Inferior parietal cortex (tissue), 1 donor: ENCODE results near the gene SYNE1.
"Not testable (repeated sequence)": the region's sequence is repeated elsewhere in the genome, so short reads cannot be mapped to it uniquely, and the experiment has no call there.

Experiments
- DNase-seq: peaks from one replicate; pipeline ENCODE4 v3.0.0-alpha.2; 2016; ENCODE audit errors: extremely low spot score

The SYNE1 gene

DNA sequence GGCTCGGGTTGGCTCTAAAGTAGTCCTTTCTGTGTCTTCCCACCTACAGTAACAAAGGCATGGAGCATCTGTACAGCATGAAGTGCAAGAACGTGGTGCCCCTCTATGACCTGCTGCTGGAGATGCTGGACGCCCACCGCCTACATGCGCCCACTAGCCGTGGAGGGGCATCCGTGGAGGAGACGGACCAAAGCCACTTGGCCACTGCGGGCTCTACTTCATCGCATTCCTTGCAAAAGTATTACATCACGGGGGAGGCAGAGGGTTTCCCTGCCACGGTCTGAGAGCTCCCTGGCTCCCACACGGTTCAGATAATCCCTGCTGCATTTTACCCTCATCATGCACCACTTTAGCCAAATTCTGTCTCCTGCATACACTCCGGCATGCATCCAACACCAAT, 538.5 kb downstream of the SYNE1 start:
- no peak for DNase-seq

DNA sequence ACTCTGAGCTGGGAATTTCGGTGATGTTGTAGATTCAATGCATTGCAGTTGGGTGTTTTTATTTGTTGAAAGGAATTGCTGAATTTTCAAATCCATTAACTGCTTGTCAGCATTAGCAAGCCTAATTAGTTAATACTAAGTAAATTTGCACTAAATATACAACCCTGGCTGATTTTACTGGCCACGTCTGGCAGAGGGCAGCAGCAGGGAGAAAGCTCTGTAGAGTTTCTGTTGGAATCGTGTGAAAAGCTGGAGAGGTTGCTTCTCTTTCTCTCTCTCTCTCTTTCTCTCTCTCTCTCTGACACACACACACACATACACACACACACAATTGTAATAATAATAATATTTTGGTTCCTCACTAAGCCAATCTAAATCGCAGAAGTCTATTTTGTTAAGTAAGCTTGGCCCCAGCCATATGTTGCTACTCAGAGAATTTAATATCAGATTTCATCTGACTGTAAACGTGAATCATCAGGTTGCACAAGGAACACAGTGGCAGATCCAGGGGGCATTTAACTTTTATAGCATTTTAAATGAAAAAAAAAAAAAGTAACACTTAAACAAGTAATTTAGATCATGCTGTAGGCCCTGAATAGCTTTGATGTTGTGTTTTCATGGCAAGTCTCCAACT, 540.2 kb downstream of the SYNE1 start:
- no peak for DNase-seq

DNA sequence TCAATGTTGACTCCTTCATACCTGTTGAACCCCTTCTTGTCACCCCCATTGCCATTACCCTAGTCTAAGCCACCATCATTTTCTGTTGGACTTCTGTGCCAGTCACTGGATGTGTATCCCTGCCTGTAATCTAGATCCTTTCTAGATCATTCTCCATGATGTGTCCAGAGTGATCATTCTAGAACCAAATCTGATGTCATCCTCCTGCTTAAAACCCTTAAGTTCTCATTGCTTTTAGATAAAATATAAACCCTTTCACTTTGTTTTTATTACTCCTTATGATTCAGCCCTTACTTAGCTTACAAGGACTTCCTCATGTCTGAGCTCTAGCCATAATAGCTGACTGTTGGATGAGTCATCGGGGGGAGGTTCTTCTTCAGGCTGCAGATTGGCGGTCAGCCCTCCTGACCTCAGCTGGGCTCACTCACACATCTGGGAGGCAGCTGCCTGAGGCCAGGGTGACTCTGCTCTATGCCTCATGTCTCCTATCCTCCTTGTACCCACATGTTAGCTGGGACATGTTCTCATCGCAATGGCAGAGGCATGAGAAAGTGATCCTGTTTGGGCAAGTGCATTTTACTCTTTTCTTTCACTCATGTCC, 542.1 kb downstream of the SYNE1 start:
- DNase-seq = no peak

- DNase-seq = no peak
Observed at GRCh38 chr6:152094276-152094675, 542.9 kb downstream of the SYNE1 start.

DNA sequence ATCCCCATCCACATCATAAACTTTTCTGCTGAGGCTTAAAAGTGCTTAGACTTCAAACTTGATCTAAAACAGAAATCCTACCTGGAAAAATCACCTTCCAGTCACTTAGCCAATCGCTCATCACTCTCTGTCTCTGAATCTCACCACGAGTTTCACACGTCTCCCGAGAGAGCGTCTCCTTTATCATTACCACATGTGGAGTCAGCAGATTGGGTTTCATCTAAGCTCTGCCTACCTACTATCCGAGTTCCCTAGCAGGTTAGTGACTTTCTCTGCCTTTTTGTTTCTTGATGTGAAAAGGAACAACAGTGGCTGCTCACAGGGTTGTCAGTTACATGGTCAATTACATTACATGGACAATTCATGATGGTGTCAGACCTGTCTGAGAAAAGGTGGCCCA, 543.5 kb downstream of the SYNE1 start:
- DNase-seq = no peak

DNA sequence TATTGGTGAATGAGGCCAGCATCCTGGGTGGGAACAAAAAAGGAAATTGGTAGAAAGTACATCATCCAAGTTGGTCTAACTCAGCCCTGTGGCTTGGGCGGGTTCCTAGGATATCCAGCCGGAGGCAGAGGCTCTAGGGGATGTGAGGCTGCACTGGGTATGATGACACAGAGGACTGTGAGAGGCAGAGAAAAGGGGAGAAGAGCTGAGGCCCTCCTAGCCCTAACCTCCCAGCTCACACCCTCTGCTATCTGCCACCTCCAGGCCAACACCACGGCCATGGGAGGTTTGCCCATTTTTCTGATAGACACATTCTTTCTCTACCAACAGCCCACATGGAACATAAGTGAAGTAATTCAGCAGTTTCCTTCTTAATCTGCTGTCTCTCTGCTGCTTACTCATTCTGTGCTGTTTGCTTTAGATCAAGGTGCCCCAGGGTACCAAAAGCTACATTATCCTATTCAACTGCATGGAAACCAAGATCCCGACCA, 545.3 kb downstream of the SYNE1 start:
- no peak for DNase-seq

GRCh38 chr6:152091201-152091600, 546.0 kb downstream of the SYNE1 start:
- no peak for DNase-seq

DNA sequence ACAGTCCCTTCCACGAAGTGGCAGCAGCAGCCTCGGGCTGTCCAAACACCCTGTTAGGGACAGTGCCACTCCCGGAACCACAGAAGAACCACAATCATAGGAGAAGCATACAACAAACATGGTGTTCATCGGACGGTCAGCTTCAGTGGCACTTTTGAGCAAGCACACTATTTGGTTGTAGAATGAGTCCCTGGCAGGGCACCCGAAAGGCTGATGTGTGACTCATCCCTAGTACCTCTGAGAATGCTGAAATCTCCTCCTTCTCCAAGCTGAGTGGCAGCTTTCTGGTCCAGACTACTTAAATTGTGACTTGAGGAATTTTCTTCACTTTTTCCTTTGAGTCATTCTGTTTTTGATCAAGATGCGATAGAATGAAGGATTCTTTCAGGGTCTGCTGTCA, 547.2 kb downstream of the SYNE1 start:
- DNase-seq = no peak

GRCh38 chr6:152087701-152088100, 549.5 kb downstream of the SYNE1 start:
- no peak for DNase-seq

DNA sequence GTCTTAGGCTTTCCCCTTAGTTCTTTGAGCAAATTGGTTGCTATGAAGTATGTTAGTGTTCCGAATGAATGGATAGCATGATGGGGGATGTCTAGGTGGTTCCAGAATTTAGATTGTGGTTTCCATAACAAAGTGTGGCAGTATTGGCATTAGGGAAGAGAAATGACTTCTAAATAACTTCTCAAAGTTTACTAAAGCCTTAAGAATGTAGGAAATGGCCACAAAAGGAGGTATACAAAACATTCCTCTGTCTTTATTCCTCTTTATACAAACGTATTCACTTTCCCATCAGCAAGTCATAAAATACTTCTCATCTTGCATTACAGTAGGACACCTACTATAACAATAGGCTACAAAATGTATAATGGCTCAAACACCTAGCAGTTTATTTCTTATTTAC, 550.1 kb downstream of the SYNE1 start:
- no peak for DNase-seq

GRCh38 chr6:152086223-152086873, 550.8 kb downstream of the SYNE1 start:
- no peak for DNase-seq

GRCh38 chr6:152085451-152085921, 551.7 kb downstream of the SYNE1 start:
- no peak for DNase-seq

GRCh38 chr6:152078804-152079203, 558.4 kb downstream of the SYNE1 start:
- DNase-seq = no peak

GRCh38 chr6:152078001-152078400, 559.2 kb downstream of the SYNE1 start:
- no peak for DNase-seq

- not testable (repeated sequence) for DNase-seq
Observed at GRCh38 chr6:152076242-152076641, 560.9 kb downstream of the SYNE1 start.

DNA sequence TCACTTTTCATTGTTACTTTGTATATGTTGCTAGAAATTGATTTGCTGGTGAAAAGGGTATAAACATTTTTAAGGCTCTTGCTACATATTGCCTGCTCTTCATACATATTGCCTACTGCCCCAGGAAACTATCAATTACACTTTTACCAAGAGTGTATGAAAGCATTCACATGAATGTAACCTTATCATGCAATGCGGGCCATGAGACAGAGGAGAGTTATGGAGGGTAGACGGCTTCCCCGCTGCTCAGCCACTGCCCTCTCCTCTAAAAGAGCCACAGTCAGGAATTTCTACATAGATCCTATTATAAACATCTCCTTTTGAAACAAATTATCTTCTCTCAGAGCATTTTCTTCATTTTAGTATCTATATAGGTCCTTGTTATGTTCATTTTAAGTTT, 565.3 kb downstream of the SYNE1 start:
- no peak for DNase-seq
